ENCODE data around the gene SLC22A23.

The SLC22A23 gene

DNA sequence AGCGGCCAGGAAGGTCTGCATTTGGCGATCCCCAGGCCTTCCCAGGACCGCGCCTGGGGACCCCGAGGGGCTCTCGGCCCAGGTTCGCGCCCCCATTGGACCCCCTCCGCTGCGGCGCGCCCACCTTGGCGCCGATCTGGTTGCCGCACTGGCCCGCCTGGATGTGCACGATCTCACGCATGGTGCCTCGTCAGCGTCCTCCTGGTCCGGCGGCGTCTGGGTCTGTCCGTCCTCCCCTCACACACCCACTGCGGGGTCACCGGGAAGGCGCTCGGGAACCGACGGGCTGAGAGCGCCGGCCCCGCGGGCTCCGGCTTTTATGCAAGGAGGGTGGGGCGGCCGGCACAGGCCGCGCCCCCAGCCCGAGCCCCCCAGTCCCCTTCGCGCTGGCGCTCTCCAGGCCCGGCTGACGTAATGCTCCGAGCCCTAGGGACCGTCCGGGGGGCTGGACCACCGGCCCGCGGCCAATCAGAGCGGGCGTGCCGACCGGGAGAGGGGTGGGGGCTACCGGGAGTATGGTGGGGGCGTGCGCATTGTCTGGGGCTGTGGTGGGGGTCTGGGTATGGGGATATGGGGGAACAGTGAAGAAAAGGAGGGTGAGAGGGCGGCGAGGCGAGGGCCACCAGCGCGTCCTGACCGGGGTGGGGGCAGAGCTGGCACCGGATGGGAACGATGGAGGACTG lies 229.3 kb downstream of the SLC22A23 start, which contains the start of gene TUBB2B:
Gene TUBB2B, minus strand, starts transcription at position 291 of the 683 bp plus-strand sequence. Its CDS starts 110 bp downstream, at position 181.
- DNase-seq (ENCODE audit: low read depth in 2 of 2) = no peak

DNA sequence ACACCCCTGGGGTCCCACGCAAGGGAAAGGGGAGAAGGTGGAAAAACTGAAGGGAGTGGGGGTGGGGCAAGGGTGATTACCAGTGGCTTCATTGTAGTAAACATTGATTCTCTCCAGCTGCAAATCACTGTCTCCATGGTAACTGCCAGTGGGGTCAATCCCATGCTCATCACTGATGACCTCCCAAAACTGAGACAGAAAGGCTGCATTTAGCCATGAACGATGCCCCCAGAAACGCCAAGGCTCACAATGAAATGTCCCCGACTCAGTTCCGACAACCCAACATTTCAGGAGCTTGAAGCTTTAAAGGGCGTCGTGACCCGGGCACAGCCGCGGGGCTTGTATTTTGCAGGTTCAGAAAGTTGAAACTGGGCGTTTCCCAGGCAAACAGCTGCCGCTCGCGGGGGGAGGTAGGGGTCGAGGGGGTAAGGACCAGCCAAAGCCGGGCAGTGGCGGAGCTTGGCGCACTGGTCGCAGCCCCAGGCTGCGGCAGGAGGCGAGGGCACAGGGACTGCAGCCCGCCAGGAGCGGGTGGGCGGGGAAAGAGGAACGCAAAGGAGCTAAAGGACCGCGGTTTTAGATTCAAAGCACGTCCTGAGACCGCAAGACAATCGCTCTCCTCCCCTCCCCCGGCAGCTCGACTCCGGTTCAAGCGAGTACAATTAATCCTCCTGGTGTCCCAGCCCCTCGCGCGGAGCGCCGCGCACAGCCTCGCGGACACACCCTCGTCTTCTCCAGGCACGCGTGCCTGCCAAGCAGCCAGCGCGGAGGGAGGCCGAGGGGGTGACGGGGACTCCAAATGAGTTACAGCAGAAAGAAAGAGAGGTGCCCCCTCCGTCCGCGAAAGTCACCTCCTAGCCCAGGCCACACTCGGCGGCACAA lies 230.1 kb downstream of the SLC22A23 start:
- DNase-seq (ENCODE audit: low read depth in 2 of 2) = no peak

DNA sequence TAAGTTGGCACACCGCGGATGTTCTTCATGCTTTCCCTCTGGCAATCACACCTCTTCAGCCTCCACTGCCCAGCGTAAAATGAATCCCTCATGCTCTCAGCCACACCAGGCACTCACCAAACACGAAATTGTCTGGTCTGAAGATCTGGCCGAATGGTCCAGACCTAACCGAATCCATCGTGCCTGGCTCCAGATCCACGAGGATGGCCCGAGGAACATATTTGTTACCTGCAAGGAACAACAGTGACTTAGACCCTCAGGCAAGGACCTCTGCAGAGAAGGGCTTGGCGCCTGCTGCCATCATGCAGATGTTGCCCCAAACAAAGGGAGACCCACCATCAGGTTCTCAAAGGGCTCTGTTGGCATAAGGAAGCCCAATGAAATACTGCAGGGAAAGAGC lies 230.8 kb downstream of the SLC22A23 start:
- DNase-seq (ENCODE audit: low read depth in 2 of 2) = no peak

DNA sequence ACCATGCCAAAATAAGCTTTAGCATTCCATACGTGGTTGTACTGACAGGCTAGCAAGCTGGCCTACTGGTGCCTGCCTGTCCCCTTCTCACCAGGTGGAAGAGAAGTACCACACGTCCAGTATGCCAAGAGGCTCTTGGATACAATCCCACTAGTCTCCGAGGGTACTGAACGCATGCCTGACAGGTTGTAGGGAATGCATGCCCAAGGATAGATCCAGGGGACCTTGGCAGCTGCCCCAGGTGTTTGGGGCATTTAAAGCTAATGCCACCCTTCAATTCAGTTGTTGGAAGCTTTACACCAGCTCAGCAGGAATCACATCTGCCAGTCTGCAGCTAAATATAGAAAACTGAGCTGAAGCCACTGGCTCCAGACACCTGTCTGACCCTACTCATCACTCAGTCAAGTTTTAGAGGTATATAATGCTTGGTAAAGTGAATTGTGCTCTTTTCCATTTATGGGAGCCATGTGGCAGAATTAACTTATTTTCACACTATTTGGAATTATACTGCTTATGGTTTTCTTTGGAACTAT lies 234.3 kb downstream of the SLC22A23 start:
- DNase-seq (ENCODE audit: low read depth in 2 of 2) = no peak

DNA sequence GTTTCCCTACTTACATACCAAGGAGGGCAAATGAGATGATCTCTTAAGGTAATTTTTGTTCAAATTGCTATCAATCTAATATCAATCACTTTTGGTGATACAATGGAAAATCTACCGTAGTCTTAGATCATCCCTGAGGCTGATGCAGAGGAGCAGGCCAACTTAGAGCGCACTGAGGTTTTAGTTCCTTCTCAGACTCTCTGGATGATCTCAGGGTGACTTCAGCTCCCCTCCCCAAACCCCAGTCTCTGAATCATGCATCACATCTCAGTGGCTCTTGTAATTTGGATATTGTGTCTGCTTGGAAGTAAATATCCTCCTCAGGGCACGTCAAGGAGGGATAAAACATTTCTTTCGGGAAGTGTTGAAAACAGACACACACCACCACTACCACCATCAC lies 235.3 kb downstream of the SLC22A23 start:
- no peak for DNase-seq (ENCODE audit: low read depth in 2 of 2)

DNA sequence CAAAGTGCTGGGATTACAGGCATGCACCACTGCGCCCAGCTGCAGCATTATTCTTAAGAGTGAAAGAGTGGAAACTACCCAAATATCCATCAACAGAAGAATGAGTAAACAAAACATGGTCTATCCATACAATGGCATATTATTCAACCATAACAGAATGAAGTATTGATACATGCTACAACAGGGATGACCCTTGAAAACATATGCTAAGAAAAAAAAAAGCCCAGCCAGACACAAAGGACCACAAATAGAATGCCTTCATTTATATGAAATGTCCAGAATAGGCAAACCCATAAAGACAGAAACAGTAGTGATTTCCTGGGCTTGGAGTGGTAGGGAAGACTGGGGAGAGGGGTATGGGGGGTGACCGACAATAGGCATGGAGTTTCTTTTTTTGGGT lies 236.5 kb downstream of the SLC22A23 start:
- DNase-seq (ENCODE audit: low read depth in 2 of 2) = no peak

Data from stimulated activated CD8-positive, alpha-beta memory T cell treated with anti-CD3 and anti-CD28 coated beads, Interleukin-7, amount 100 ng/mL, for 1 hour (primary cell).